NB4 (cell line): Measurements from ENCODE around the gene SOX9.

ENCODE experiments used
- MAX ChIP-seq: IDR thresholded peaks from 2 replicates; pipeline ENCODE4 v1.6.1; 2011; ENCODE audit warnings: low read depth, low read length
- MYC ChIP-seq: IDR thresholded peaks from 2 replicates; pipeline ENCODE4 v1.6.1; 2011; ENCODE audit warnings: low read depth, low read length
- POLR2A ChIP-seq: IDR thresholded peaks from 2 replicates; pipeline ENCODE4 v1.6.1; 2011; ENCODE audit warnings: mild to moderate bottlenecking; ENCODE audit not compliant: insufficient read length; ENCODE audit errors: extremely low read depth
- TF ChIP-seq, protein P1 (sequence below): IDR thresholded peaks from one replicate; pipeline ENCODE4 v1.5.1; 2012; ENCODE audit warnings: low read depth, low read length

DNA sequence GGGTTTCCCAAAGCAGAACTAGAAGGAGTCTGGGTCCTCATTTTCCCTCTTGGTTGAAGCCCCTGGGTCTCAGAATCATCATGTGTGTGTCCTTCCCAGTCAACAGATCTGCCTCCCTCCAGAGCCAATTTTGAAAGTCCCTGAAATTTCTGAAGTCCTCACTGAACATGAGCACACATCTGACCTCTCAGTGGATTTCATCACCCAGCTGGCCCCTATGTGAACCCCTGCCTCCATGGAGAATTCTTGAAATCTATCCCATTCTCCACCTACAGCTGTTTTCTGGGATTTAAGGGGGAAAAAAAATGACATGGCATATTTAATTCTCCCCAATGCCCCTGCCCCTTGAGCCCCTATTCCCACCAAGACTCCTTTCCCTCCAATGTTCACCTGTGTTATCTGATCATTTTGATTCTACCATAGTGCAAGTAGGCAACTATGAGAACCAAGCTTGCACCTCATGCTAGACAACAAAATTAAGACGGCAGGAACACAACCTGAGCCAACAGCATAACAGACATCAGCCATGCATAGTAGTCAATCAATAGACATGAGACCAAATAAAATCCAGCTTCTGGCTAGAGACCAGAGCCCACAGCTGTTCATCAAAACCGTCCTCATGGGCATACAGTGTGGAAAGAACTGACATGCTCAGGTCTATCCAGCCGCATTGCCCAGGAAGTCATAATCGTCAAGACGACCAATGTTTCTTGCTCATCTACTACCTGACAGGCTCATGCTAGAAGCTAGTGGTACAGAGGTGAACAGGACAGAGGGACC is 14.9 kb downstream of the SOX9 start:
- TF ChIP-seq, protein P1, sequence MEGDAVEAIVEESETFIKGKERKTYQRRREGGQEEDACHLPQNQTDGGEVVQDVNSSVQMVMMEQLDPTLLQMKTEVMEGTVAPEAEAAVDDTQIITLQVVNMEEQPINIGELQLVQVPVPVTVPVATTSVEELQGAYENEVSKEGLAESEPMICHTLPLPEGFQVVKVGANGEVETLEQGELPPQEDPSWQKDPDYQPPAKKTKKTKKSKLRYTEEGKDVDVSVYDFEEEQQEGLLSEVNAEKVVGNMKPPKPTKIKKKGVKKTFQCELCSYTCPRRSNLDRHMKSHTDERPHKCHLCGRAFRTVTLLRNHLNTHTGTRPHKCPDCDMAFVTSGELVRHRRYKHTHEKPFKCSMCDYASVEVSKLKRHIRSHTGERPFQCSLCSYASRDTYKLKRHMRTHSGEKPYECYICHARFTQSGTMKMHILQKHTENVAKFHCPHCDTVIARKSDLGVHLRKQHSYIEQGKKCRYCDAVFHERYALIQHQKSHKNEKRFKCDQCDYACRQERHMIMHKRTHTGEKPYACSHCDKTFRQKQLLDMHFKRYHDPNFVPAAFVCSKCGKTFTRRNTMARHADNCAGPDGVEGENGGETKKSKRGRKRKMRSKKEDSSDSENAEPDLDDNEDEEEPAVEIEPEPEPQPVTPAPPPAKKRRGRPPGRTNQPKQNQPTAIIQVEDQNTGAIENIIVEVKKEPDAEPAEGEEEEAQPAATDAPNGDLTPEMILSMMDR, result no peak
- TF ChIP-seq POLR2A (no peak), MAX (no peak), MYC (no peak)
